A549 (cell line): ENCODE data around the gene ATF5. TPM values are rescaled to one million over a fixed set of nuclear protein-coding genes. Genes with fewer than 3 reads are reported as not detected.

ENCODE experiments used
- ATAC-seq, 2 experiments: fragments of 200-7000 bp in 1 of 2; fragments of >200 bp in 1 of 2; cut with Nextera tagmentation in 1 of 2; cut with Tn5 transposase in 1 of 2; 3 replicates each; pipeline versions ENCODE4 v1.8.0 to v1.9.1; 2018 to 2020; ENCODE audit warnings: mild to moderate bottlenecking in 1 of 2, moderate library complexity in 1 of 2
- CTCF ChIA-PET: fragments of 300-600 bp; sonication (Branson Sonifier 250); formaldehyde crosslinking; extraction: SDS; loops from one replicate; lab custom pipeline; 2021; ENCODE audit warnings: antibody characterized with exemption, inconsistent platforms; lab: Yijun Ruan, JAX
- POLR2A ChIA-PET: fragments of 350-600 bp; formaldehyde crosslinking; extraction: SDS; loops from one replicate; lab custom pipeline; 2021; ENCODE audit warnings: antibody characterized with exemption, inconsistent platforms; lab: Yijun Ruan, JAX
- DNase-seq, 2 experiments: peaks; one replicate each; pipeline versions ENCODE4 v3.0.0 to v3.0.0-alpha.2; 2011 to 2016; ENCODE audit warnings: low read depth in 1 of 2, low spot score in 1 of 2
- FAIRE-seq: peaks from 2 replicates; lab custom pipeline; 2011; peaks lifted over from hg19 to GRCh38; lab: Jason Lieb, UNC
- H3K27ac ChIP-seq, 2 experiments: fragments of >200 bp; sonication (Bioruptor Twin); formaldehyde crosslinking; 3 replicates each; pipeline ENCODE4 v1.5.1; 2016 to 2017
- H3K4me1 ChIP-seq: fragments of >200 bp; sonication (Bioruptor Twin); formaldehyde crosslinking; 3 replicates; pipeline ENCODE4 v1.6.1; 2016
- H3K4me2 ChIP-seq: fragments of >200 bp; sonication (Bioruptor Twin); formaldehyde crosslinking; 3 replicates; pipeline ENCODE4 v1.6.1; 2016
- H3K4me3 ChIP-seq: fragments of >200 bp; sonication (Bioruptor Twin); formaldehyde crosslinking; 3 replicates; pipeline ENCODE4 v1.5.1; 2016
- H3K9me3 ChIP-seq: fragments of >200 bp; sonication (Bioruptor Twin); formaldehyde crosslinking; 3 replicates; pipeline ENCODE4 v1.6.1; 2016
- CHD2 ChIP-seq: fragments of 150-350 bp; IDR thresholded peaks from 2 replicates; pipeline ENCODE4 v1.6.1; 2014; ENCODE audit warnings: low read length; ENCODE audit not compliant: partially characterized antibody
- CTCF ChIP-seq: fragments of >200 bp; sonication (Bioruptor Twin); formaldehyde crosslinking; IDR thresholded peaks from 3 replicates; pipeline ENCODE4 v1.5.1; 2016
- ESRRA ChIP-seq: fragments of 150-350 bp; IDR thresholded peaks from 2 replicates; pipeline ENCODE4 v1.6.1; 2014; ENCODE audit warnings: mild to moderate bottlenecking, low read length, borderline replicate concordance
- FOSL2 ChIP-seq, 2 experiments: fragments of 450-650 bp in 1 of 2; fragments of >200 bp in 1 of 2; sonication (Bioruptor Twin) in 1 of 2; formaldehyde crosslinking; IDR thresholded peaks; 2 replicates each; pipeline versions ENCODE4 v1.5.0 to v1.6.1; 2016 to 2020; ENCODE audit warnings: mild to moderate bottlenecking in 1 of 2, moderate library complexity in 1 of 2
- HOXA7 ChIP-seq: fragments of 250-450 bp; sonication (Bioruptor Pico); IDR thresholded peaks from 2 replicates; pipeline ENCODE4 v1.5.0; 2020; ENCODE audit warnings: mild to moderate bottlenecking, moderate library complexity
- HOXB5 ChIP-seq: fragments of 250-450 bp; sonication (Bioruptor Pico); IDR thresholded peaks from 2 replicates; pipeline ENCODE4 v1.5.0; 2020; ENCODE audit warnings: mild to moderate bottlenecking, moderate library complexity
- JUN ChIP-seq, 2 experiments: fragments of >200 bp; sonication (Bioruptor Twin); formaldehyde crosslinking; IDR thresholded peaks; 2 replicates in 1 of 2; 3 replicates in 1 of 2; pipeline ENCODE4 v1.6.1; 2016 to 2017
- KDM5A ChIP-seq: fragments of 200-600 bp; sonication (generic); IDR thresholded peaks from 2 replicates; pipeline ENCODE4 v1.6.1; 2016; ENCODE audit warnings: antibody characterized with exemption, mild to moderate bottlenecking
- NFE2L2 ChIP-seq: fragments of 150-350 bp; conservative IDR thresholded peaks from 2 replicates; pipeline ENCODE4 v1.6.1; 2014; ENCODE audit warnings: low read length
- POLR2A ChIP-seq: IDR thresholded peaks from 2 replicates; pipeline ENCODE4 v1.6.1; 2012; ENCODE audit warnings: mild to moderate bottlenecking, low read length
- REST ChIP-seq: fragments of 200-600 bp; sonication (generic); IDR thresholded peaks from 2 replicates; pipeline ENCODE4 v1.6.1; 2016; ENCODE audit warnings: antibody characterized with exemption, mild to moderate bottlenecking, moderate library complexity
- SMC3 ChIP-seq: fragments of >200 bp; sonication (Bioruptor Twin); formaldehyde crosslinking; IDR thresholded peaks from 3 replicates; pipeline ENCODE4 v1.6.1; 2018; ENCODE audit warnings: inconsistent platforms
- TP53 ChIP-seq: fragments of 250-450 bp; sonication (Bioruptor Pico); IDR thresholded peaks from 2 replicates; pipeline ENCODE4 v1.5.0; 2021; ENCODE audit warnings: mild to moderate bottlenecking, moderate library complexity
- ZC3H11A ChIP-seq: fragments of 450-650 bp; IDR thresholded peaks from 2 replicates; pipeline ENCODE4 v1.6.1; 2014; ENCODE audit warnings: antibody characterized with exemption, mild to moderate bottlenecking
- ZNF302 ChIP-seq: fragments of 250-450 bp; sonication (Bioruptor Pico); IDR thresholded peaks from 2 replicates; pipeline ENCODE4 v1.9.0; 2021; ENCODE audit warnings: inconsistent platforms, mild to moderate bottlenecking, moderate library complexity
- ZSCAN20 ChIP-seq: fragments of 250-450 bp; sonication (Bioruptor Pico); IDR thresholded peaks from 2 replicates; pipeline ENCODE4 v1.8.0; 2022; ENCODE audit warnings: mild to moderate bottlenecking, moderate library complexity
- WGBS: methylation state at CpG from one replicate; pipeline ENCODE4 v1.1.6; 2017; ENCODE audit errors: missing lambda C conversion rate; 5-methylcytosine and 5-hydroxymethylcytosine counted together
- polyA plus RNA-seq, 4 experiments: library from polyadenylated mRNA; depleted of rRNA in 3 of 4; stranded (reverse); fragments of >200 nt; fragmentation: RNase III in 1 of 4; extraction: RNeasy Plus Mini Kit Qiagen cat#74134 plus additional on column Dnase treatment in 1 of 4; gene quantifications; 2 replicates in 3 of 4; 3 replicates in 1 of 4; pipeline ENCODE4 v1.2.3, GENCODE V29; 2011 to 2017
- TF ChIP-seq, protein P1 (sequence below): fragments of >200 bp; sonication (Bioruptor Twin); formaldehyde crosslinking; IDR thresholded peaks from 3 replicates; pipeline ENCODE4 v1.6.1; 2016
- TF ChIP-seq, protein P2 (sequence below): fragments of 450-650 bp; IDR thresholded peaks from 2 replicates; pipeline ENCODE4 v1.6.1; 2014; ENCODE audit warnings: antibody characterized with exemption

ATF5 gene
- polyA plus RNA-seq, 2 of the 4 experiments (the other 2 are of a cell fraction): 12.9 to 42.8 TPM

DNA sequence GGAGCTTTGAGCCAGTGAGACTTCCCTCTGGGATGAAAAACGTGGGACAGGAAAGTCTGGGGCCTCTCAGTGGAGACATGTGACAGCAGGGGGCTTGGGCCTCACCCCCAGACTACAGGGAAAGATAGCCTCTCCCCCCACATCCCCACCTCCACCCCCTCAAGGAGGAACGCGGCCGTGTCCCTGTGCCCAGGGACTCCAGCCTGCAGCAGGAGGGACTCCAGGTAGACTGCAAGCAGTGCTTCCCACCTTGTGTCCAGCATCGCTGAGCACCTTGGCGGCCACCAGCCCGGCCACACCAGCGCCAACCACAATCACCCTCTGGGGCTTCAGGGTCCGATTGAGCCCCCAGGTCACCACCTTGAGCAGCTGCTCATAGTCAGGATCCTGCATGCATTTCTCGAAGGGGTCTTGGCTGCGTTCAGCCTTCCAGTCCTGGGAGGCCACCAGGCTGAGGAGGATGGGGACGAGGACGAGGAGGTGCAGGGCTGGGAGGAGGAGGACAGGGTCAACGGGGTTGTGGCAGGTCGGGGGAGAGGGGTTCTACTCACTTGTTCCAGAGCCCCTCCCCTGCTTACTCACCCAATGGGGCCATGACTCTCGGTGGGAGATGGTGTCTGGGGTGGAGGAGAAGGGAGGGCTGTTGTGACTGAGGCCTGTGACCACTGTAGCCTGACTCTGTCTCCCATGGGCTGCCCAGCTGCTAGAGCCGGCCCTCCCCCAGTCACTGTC, 33.3 kb upstream of the ATF5 start:
- no peaks in the 10 kb centered on the region for H3K9me3 ChIP-seq
- H3K4me1 ChIP-seq: peaks cover 12% of the 10 kb centered on the region; the same call in 2 of the 3 replicates
- POLR2A ChIA-PET: interaction anchor here (1.5 kb wide), 1 partner anchor 27 kb away, joined by 5 read pairs; no protein-coding TSS in a partner anchor
- no peak for TF ChIP-seq POLR2A
- no peak for TF ChIP-seq FOSL2 (IDR thresholded peaks at IDR 0.05)
- TF ChIP-seq FOSL2 (CRISPR knock-in tag; IDR thresholded peaks at IDR 0.05): no peak
- no peak for TF ChIP-seq ZC3H11A
- TF ChIP-seq, protein P1, sequence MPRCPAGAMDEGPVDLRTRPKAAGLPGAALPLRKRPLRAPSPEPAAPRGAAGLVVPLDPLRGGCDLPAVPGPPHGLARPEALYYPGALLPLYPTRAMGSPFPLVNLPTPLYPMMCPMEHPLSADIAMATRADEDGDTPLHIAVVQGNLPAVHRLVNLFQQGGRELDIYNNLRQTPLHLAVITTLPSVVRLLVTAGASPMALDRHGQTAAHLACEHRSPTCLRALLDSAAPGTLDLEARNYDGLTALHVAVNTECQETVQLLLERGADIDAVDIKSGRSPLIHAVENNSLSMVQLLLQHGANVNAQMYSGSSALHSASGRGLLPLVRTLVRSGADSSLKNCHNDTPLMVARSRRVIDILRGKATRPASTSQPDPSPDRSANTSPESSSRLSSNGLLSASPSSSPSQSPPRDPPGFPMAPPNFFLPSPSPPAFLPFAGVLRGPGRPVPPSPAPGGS: no peak
- TF ChIP-seq NFE2L2: no peak
- no peak for TF ChIP-seq JUN (IDR thresholded peaks at IDR 0.05)
- no peak for TF ChIP-seq HOXA7 (CRISPR knock-in tag)
- TF ChIP-seq REST: no peak
- no peak for TF ChIP-seq SMC3
- TF ChIP-seq HOXB5 (CRISPR knock-in tag): no peak
- no peak for TF ChIP-seq KDM5A
- no peak for TF ChIP-seq ZNF302 (CRISPR knock-in tag)
- TF ChIP-seq, protein P2, sequence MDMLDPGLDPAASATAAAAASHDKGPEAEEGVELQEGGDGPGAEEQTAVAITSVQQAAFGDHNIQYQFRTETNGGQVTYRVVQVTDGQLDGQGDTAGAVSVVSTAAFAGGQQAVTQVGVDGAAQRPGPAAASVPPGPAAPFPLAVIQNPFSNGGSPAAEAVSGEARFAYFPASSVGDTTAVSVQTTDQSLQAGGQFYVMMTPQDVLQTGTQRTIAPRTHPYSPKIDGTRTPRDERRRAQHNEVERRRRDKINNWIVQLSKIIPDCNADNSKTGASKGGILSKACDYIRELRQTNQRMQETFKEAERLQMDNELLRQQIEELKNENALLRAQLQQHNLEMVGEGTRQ: no peak
- no peak for TF ChIP-seq ZSCAN20 (CRISPR knock-in tag)
- TF ChIP-seq TP53: no peak
- TF ChIP-seq CHD2: no peak
- no peak for TF ChIP-seq CTCF
- TF ChIP-seq ESRRA: no peak
- TF ChIP-seq, all 56 proteins: peak for 0
- Histone ChIP-seq H3K27ac (peak overlapping the region in 1 of 2 experiments; percentile 22; a peak in 2 of 6 replicates), H3K4me2 (no peak overlapping the region), H3K4me3 (no peak overlapping the region)
- 65% methylated on average over 17 of the region's 17 CpGs for WGBS
- no peak for FAIRE-seq
- CTCF ChIA-PET: interaction anchor here (1.1 to 3.2 kb wide), 5 partner anchors 11 to 89 kb away, joined by 3 to 13 read pairs (median 5); no protein-coding TSS in a partner anchor
- no peak for DNase-seq
- ATAC-seq: no peak
